MCF 10A (cell line): ENCODE results near the gene POLR3B. TPM values are rescaled to one million over a fixed set of nuclear protein-coding genes. Genes with fewer than 3 reads are reported as not detected.
"Not testable (repeated sequence)": the region's sequence is repeated elsewhere in the genome, so short reads cannot be mapped to it uniquely, and the experiment has no call there.

Experiments used
- BruUV-seq: library from RNA; stranded (reverse); fragments of 400-500 nt; replicated peaks from 2 replicates; lab custom pipeline; 2021; lab: Mats Ljungman, UMichigan
- CTCF ChIA-PET: fragments of 300-600 bp; sonication (Branson Sonifier 250); formaldehyde crosslinking; extraction: SDS; loops from one replicate; lab custom pipeline; 2021; ENCODE audit warnings: antibody characterized with exemption, inconsistent platforms; lab: Yijun Ruan, JAX
- POLR2A ChIA-PET: fragments of 300-600, 350-650 bp; sonication (Branson Sonifier 250); formaldehyde crosslinking; extraction: SDS; loops from one replicate; lab custom pipeline; 2020; ENCODE audit warnings: antibody characterized with exemption, inconsistent platforms; lab: Yijun Ruan, JAX
- DNase-seq: peaks from one replicate; pipeline ENCODE4 v3.0.0-alpha.2; 2018; ENCODE audit not compliant: unreplicated experiment
- H3K27ac Mint-ChIP-seq: one replicate; pipeline ENCODE4 v1.8.0; 2022; ENCODE audit warnings: mild to moderate bottlenecking, low read depth, mixed read lengths; ENCODE audit not compliant: unreplicated experiment
- H3K27me3 Mint-ChIP-seq: one replicate; pipeline ENCODE4 v1.8.0; 2022; ENCODE audit warnings: mixed read lengths; ENCODE audit not compliant: insufficient read depth, unreplicated experiment
- H3K36me3 Mint-ChIP-seq: one replicate; pipeline ENCODE4 v1.8.0; 2022; ENCODE audit warnings: mild to moderate bottlenecking, moderate library complexity, mixed read lengths; ENCODE audit not compliant: insufficient read depth, unreplicated experiment
- H3K4me1 Mint-ChIP-seq: one replicate; pipeline ENCODE4 v1.8.0; 2022; ENCODE audit warnings: mixed read lengths; ENCODE audit not compliant: insufficient read depth, unreplicated experiment
- H3K4me3 Mint-ChIP-seq: one replicate; pipeline ENCODE4 v1.8.0; 2022; ENCODE audit warnings: mild to moderate bottlenecking, moderate library complexity, mixed read lengths; ENCODE audit not compliant: unreplicated experiment
- H3K9me3 Mint-ChIP-seq: one replicate; pipeline ENCODE4 v1.8.0; 2022; ENCODE audit warnings: mixed read lengths; ENCODE audit not compliant: unreplicated experiment
- intact Hi-C: fragments of 100-400 bp; cut with micrococcal nuclease; formaldehyde crosslinking; loops from 2 replicates; pipeline ENCODE4 v1.14.1; 2022
- total RNA-seq: library from RNA; stranded (reverse); gene quantifications from 2 replicates; pipeline ENCODE4 v1.2.3, GENCODE V29; 2022
- TF ChIP-seq, protein P1 (sequence below): fragments of 200-600 bp; IDR thresholded peaks from one replicate; pipeline ENCODE4 v1.8.0; 2022; ENCODE audit warnings: antibody characterized with exemption, mild to moderate bottlenecking; ENCODE audit not compliant: unreplicated experiment

The POLR3B gene
- total RNA-seq, 1 experiment from 2014 or later, result 15.7 TPM

DNA sequence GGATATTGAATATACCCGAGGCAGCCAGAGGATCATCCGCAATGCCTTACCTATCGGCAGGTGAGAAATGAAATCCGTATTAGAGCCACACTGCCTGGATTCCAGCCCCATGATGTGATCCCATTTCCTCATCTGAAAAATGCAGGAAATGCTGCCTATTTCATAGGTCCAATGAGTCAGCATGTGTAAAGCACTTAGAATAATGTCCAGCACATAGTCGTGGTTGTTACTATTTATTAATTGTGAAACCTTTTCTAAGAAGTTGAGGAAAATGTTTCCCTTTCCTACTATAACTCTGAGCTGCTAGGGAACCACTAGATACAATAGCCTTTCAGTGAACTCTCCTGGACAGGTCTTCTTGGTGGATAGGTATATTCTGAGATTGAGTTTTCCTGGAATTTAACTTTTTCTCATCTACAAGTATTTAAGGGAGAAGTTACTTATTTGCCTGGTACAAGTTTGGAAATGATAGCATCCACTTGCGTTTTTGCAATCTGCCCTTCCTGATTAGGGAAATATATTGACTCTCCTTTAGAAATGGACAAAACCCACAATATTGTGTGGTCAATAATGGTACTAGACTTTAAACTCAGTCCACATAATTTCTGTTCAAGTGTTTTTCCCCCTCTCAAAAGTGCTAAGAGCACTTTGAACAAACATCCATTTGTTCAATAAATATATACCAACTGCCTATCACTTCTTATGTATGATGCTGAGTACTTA, 12.2 kb downstream of the POLR3B start:
- Mint-ChIP-seq H3K4me3 (no peak overlapping the region), H3K36me3 (peaks cover 61% of the 10 kb centered on the region), H3K4me1 (peaks cover 16% of the 10 kb centered on the region), H3K27me3 (no peaks in the 10 kb centered on the region), H3K9me3 (no peaks in the 10 kb centered on the region), H3K27ac (peak overlapping the region; percentile 89)
- CTCF ChIA-PET, result interaction anchor here (0.6 to 1.5 kb wide), 4 partner anchors 11 to 158 kb away, joined by 4 to 10 read pairs (median 4); partner anchors contain the start of gene POLR3B
- POLR2A ChIA-PET, result interaction anchor here (0.9 to 4.7 kb wide), 3 partner anchors 9 to 143 kb away, joined by 4 to 50 read pairs (median 6); partner anchors contain the start of gene POLR3B
- TF ChIP-seq, protein P1, sequence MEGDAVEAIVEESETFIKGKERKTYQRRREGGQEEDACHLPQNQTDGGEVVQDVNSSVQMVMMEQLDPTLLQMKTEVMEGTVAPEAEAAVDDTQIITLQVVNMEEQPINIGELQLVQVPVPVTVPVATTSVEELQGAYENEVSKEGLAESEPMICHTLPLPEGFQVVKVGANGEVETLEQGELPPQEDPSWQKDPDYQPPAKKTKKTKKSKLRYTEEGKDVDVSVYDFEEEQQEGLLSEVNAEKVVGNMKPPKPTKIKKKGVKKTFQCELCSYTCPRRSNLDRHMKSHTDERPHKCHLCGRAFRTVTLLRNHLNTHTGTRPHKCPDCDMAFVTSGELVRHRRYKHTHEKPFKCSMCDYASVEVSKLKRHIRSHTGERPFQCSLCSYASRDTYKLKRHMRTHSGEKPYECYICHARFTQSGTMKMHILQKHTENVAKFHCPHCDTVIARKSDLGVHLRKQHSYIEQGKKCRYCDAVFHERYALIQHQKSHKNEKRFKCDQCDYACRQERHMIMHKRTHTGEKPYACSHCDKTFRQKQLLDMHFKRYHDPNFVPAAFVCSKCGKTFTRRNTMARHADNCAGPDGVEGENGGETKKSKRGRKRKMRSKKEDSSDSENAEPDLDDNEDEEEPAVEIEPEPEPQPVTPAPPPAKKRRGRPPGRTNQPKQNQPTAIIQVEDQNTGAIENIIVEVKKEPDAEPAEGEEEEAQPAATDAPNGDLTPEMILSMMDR, result no peak
- DNase-seq, result peak; percentile 72
- intact Hi-C loops, result no loop called here
- BruUV-seq, result TSS peak; percentile 21

DNA sequence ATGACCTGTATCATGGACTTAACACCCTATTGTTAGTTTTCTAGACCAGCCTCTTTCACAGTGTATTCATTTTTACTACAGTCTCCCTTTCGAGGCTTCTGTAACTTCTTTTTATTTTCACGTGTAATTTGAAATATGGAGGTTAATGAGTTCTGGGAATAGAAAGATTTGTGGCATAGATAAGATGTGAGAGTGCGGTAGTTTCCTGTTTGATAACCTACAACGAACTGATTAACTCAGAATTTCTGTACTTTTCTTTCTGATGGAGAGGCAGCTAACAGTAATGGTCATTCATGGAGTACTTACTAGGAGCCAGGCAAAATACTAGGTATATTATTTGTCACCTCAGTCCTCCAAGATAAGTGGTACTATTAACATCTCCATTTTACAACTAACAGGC, 21.2 kb downstream of the POLR3B start:
- Mint-ChIP-seq H3K4me3 (no peak overlapping the region), H3K9me3 (peaks cover 7% of the 10 kb centered on the region), H3K27ac (no peak overlapping the region), H3K4me1 (no peaks in the 10 kb centered on the region), H3K27me3 (no peaks in the 10 kb centered on the region), H3K36me3 (peaks cover 75% of the 10 kb centered on the region)
- TF ChIP-seq, protein P1, result no peak
- ChIA-PET POLR2A (interaction anchor here (1.7 kb wide), 1 partner anchor 21 kb away, joined by 5 read pairs; the partner anchor contains the start of gene POLR3B), CTCF (interaction anchor here (0.7 to 4.8 kb wide), 4 partner anchors 8 to 541 kb away, joined by 3 to 23 read pairs (median 8); no protein-coding TSS in a partner anchor)
- BruUV-seq, result no TSS peak
- no peak for DNase-seq
- intact Hi-C loops, result no loop called here

DNA sequence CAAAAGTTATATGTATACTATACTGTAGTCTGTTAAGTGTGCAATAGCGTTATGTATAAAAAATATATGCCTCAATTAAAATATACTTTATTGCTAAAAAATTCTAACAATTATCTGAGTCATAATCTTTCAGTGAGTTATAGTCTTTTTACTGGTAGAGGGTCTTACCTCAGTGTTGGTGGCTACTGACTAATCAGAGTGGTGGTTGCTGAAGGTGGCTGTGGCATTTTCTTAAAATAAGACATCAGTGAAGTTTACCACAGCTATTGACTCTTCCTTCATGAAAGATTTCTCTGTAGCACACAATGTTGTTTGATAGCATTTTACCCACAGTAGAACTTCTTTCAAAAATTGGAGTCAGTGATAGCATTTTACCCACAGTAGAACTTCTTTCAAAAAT, 23.4 kb downstream of the POLR3B start:
- no peak overlapping the region for H3K27ac Mint-ChIP-seq
- DNase-seq, result no peak
- H3K9me3 Mint-ChIP-seq, result peaks cover 7% of the 10 kb centered on the region
- H3K27me3 Mint-ChIP-seq, result no peaks in the 10 kb centered on the region
- H3K4me3 Mint-ChIP-seq, result no peak overlapping the region
- CTCF ChIA-PET, result interaction anchor here (0.8 to 4.8 kb wide), 6 partner anchors 23 to 539 kb away, joined by 3 to 23 read pairs (median 5); partner anchors contain the start of gene POLR3B
- H3K36me3 Mint-ChIP-seq, result peaks cover 60% of the 10 kb centered on the region
- no peaks in the 10 kb centered on the region for H3K4me1 Mint-ChIP-seq
- no TSS peak for BruUV-seq
- intact Hi-C loops, result loop anchor here (10.0 kb wide), 1 partner anchor 714 kb away; the partner anchor contains the start of gene CRY1
- TF ChIP-seq, protein P1, result no peak
- POLR2A ChIA-PET, result interaction anchor here (0.5 to 1.2 kb wide), 3 partner anchors 154 to 545 kb away, joined by 3 to 4 read pairs (median 3); no protein-coding TSS in a partner anchor

DNA sequence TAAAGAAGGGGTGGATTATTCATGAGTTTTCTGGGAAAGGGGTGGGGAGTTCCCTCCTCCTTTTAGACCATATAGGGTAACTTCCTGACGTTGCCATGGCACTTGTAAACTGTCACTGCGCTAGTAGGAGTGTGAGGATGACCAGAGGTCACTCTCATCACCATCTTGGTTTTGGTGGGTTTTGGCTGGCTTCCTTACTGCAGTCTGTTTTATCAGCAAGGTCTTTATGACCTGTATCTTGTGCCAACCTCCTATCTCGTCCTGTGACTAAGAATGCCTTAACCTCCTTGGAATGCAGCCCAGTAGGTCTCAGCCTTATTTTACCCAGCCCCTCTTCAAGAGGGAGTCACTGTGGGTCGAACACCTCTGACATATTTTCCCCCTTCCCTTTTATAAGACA, 24.3 kb downstream of the POLR3B start:
- POLR2A ChIA-PET, result interaction anchor here (0.7 kb wide), 1 partner anchor 554 kb away, joined by 3 read pairs; no protein-coding TSS in a partner anchor
- H3K36me3 Mint-ChIP-seq, result peaks cover 57% of the 10 kb centered on the region
- not testable (repeated sequence) for H3K27ac Mint-ChIP-seq, H3K4me1 Mint-ChIP-seq, DNase-seq, H3K27me3 Mint-ChIP-seq, H3K9me3 Mint-ChIP-seq, H3K4me3 Mint-ChIP-seq, BruUV-seq
- CTCF ChIA-PET, result interaction anchor here (0.5 to 4.8 kb wide), 3 partner anchors 13 to 524 kb away, joined by 3 to 23 read pairs (median 3); no protein-coding TSS in a partner anchor
- intact Hi-C loops, result loop anchor here (10.0 kb wide), 1 partner anchor 713 kb away; the partner anchor contains the start of gene CRY1
